Trophoblast cell (in vitro differentiated cells and primary cell): ENCODE data around the gene CCL7. TPM values are rescaled to one million over a fixed set of nuclear protein-coding genes. Genes with fewer than 3 reads are reported as not detected.
A peak's percentile ranks its signal among the peaks of the same experiment; 100 is the strongest.

Experiments used
- DNase-seq, 2 donors: peaks; one replicate each; pipeline ENCODE4 v3.0.0-alpha.2; 2016
- H2AFZ ChIP-seq: 2 replicates; pipeline ENCODE4 v1.6.1; 2013; ENCODE audit warnings: low read length, moderate library complexity, mild to moderate bottlenecking; ENCODE audit not compliant: insufficient read depth, poor library complexity
- H2AK5ac ChIP-seq: 2 replicates; pipeline ENCODE4 v1.6.1; 2013; ENCODE audit warnings: mild to moderate bottlenecking, low read length
- H2BK120ac ChIP-seq: 2 replicates; pipeline ENCODE4 v1.6.1; 2013; ENCODE audit warnings: low read length, mild to moderate bottlenecking, moderate library complexity; ENCODE audit not compliant: insufficient read depth, poor library complexity
- H2BK12ac ChIP-seq: 2 replicates; pipeline ENCODE4 v1.6.1; 2013; ENCODE audit warnings: mild to moderate bottlenecking, low read length, moderate library complexity
- H2BK5ac ChIP-seq: 2 replicates; pipeline ENCODE4 v1.6.1; 2013; ENCODE audit warnings: low read length, low read depth, moderate library complexity, mild to moderate bottlenecking; ENCODE audit not compliant: poor library complexity
- H3K14ac ChIP-seq: 2 replicates; pipeline ENCODE4 v1.6.1; 2013; ENCODE audit warnings: mild to moderate bottlenecking, low read length
- H3K18ac ChIP-seq: 2 replicates; pipeline ENCODE4 v1.6.1; 2013; ENCODE audit warnings: mild to moderate bottlenecking, low read length
- H3K23ac ChIP-seq: 2 replicates; pipeline ENCODE4 v1.6.1; 2013; ENCODE audit warnings: low read length
- H3K27ac ChIP-seq: 2 replicates; pipeline ENCODE4 v1.5.1; 2013; ENCODE audit warnings: low read depth, mild to moderate bottlenecking, inconsistent platforms, low read length, moderate library complexity
- H3K27me3 ChIP-seq: 2 replicates; pipeline ENCODE4 v1.6.1; 2013; ENCODE audit warnings: inconsistent platforms, mild to moderate bottlenecking, low read length, moderate library complexity; ENCODE audit not compliant: insufficient read depth
- H3K36me3 ChIP-seq, 2 experiments: 1 replicate in 1 of 2; 2 replicates in 1 of 2; pipeline ENCODE4 v1.6.1; 2013; ENCODE audit warnings: low read length in 2 of 2, mild to moderate bottlenecking in 2 of 2, moderate library complexity in 1 of 2; ENCODE audit not compliant: insufficient read depth in 2 of 2, control insufficient read depth in 1 of 2
- H3K4ac ChIP-seq: 2 replicates; pipeline ENCODE4 v1.6.1; 2013; ENCODE audit warnings: low read depth, mild to moderate bottlenecking, low read length, moderate library complexity
- H3K4me1 ChIP-seq, 2 experiments: 1 replicate in 1 of 2; 2 replicates in 1 of 2; pipeline ENCODE4 v1.6.1; 2013; ENCODE audit warnings: low read length in 2 of 2, mild to moderate bottlenecking in 2 of 2, moderate library complexity in 1 of 2; ENCODE audit not compliant: insufficient read depth in 2 of 2, control insufficient read depth in 1 of 2
- H3K4me2 ChIP-seq: 2 replicates; pipeline ENCODE4 v1.6.1; 2013; ENCODE audit warnings: inconsistent platforms, mild to moderate bottlenecking, low read length, moderate library complexity
- H3K4me3 ChIP-seq: 2 replicates; pipeline ENCODE4 v1.5.1; 2013; ENCODE audit warnings: mild to moderate bottlenecking, low read depth, low read length, inconsistent platforms
- H3K79me1 ChIP-seq: one replicate; pipeline ENCODE4 v1.6.1; 2013; ENCODE audit warnings: low read length
- H3K79me2 ChIP-seq: 2 replicates; pipeline ENCODE4 v1.6.1; 2013; ENCODE audit warnings: low read length, mild to moderate bottlenecking; ENCODE audit not compliant: control insufficient read depth, insufficient read depth, poor library complexity
- H3K9ac ChIP-seq: 2 replicates; pipeline ENCODE4 v1.6.1; 2013; ENCODE audit warnings: mild to moderate bottlenecking, low read length
- H3K9me3 ChIP-seq: 2 replicates; pipeline ENCODE4 v1.6.1; 2013; ENCODE audit warnings: low read depth, mild to moderate bottlenecking, control low read depth, inconsistent platforms, low read length; ENCODE audit not compliant: insufficient read depth
- H4K12ac ChIP-seq: 2 replicates; pipeline ENCODE4 v1.6.1; 2013; ENCODE audit warnings: low read depth, mild to moderate bottlenecking, low read length, moderate library complexity
- H4K8ac ChIP-seq: 2 replicates; pipeline ENCODE4 v1.6.1; 2013; ENCODE audit warnings: low read depth, mild to moderate bottlenecking, low read length, moderate library complexity
- H4K91ac ChIP-seq: one replicate; pipeline ENCODE4 v1.6.1; 2013; ENCODE audit warnings: low read depth, mild to moderate bottlenecking, low read length, moderate library complexity
- WGBS: extraction: QIAGEN DNeasy Blood & Tissue Kit; methylation state at CpG from one replicate; pipeline ENCODE4 v1.1.7; 2013; ENCODE audit warnings: missing lambda C conversion rate; ENCODE audit not compliant: insufficient read length, insufficient coverage; ENCODE audit errors: extremely low coverage; 5-methylcytosine and 5-hydroxymethylcytosine counted together
- polyA plus RNA-seq: library from polyadenylated mRNA; stranded (reverse); fragments of 200-250 nt; gene quantifications from 2 replicates; pipeline ENCODE4 v1.2.3, GENCODE V29; 2013

Gene CCL7
- not detected in 2 replicates for polyA plus RNA-seq

GRCh38 chr17:34269969-34270368 lies at the start of gene CCL7:
CCL7 (plus strand) TSS chr17:34270221; CDS start chr17:34270291, 70 bp downstream.
- no peak within 1 kb of the TSS for H3K14ac ChIP-seq
- H2AK5ac ChIP-seq, result no peak within 1 kb of the TSS
- no peaks in the 10 kb centered on the region for H3K79me2 ChIP-seq
- H3K9ac ChIP-seq, result no peak within 1 kb of the TSS
- H3K27ac ChIP-seq, result no peak within 1 kb of the TSS
- H3K4me3 ChIP-seq, result no peak within 1 kb of the TSS
- H3K36me3 ChIP-seq, result no peaks in the 10 kb centered on the region
- no peak within 1 kb of the TSS for H2AFZ ChIP-seq
- no peak for DNase-seq
- no peaks in the 10 kb centered on the region for H3K79me1 ChIP-seq
- no peak within 1 kb of the TSS for H3K18ac ChIP-seq
- H4K12ac ChIP-seq, result no peak within 1 kb of the TSS
- H4K91ac ChIP-seq, result no peak within 1 kb of the TSS
- H3K4me1 ChIP-seq, result no peaks in the 10 kb centered on the region
- no peaks in the 10 kb centered on the region for H3K27me3 ChIP-seq
- H3K9me3 ChIP-seq, result no peaks in the 10 kb centered on the region
- H4K8ac ChIP-seq, result no peak within 1 kb of the TSS
- H3K4ac ChIP-seq, result no peak within 1 kb of the TSS
- no peak within 1 kb of the TSS for H2BK12ac ChIP-seq
- no peak within 1 kb of the TSS for H3K4me2 ChIP-seq
- no peak within 1 kb of the TSS for H2BK120ac ChIP-seq
- WGBS, result no CpG with 5 or more reads among the region's 1 CpG
- H3K23ac ChIP-seq, result no peak within 1 kb of the TSS
- H2BK5ac ChIP-seq, result no peak within 1 kb of the TSS

DNA sequence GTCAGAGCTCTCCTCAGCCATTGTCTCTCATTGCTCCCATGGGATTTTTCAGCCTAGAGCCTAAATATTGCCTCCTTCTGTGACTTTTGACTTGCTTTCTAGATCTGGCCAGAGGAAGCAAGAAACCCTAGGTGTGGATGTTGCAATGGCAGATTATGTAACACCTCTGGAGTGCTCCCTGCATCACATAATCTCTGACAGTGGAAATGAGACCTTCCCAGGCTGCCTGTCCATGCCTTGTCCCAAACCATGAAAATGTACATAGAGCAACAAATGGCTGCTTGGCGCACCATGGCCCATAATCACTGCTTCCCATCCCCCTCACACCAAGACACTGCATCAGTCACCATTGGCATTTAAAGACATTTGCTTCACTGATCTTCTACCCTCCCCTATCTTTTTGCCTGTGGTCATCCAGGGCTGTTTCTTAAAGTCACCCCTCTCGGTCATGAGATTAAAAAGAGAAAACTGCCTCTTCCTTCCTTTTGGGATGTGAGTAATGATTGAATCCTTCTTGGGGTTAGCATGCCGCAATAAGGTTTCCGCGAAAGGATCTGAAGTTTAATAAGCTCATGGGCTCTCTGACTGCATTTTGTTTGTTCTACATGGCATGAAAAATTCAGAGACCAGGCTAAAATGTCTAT lies 49.1 kb upstream of the CCL7 start:
- Histone ChIP-seq H3K4me1 (no peaks in the 10 kb centered on the region), H2BK120ac (no peak overlapping the region), H3K18ac (no peak overlapping the region), H3K4ac (no peak overlapping the region), H3K79me2 (no peaks in the 10 kb centered on the region), H2BK5ac (no peak overlapping the region), H3K9me3 (no peaks in the 10 kb centered on the region), H2AFZ (no peak overlapping the region), H3K9ac (no peak overlapping the region), H3K4me2 (no peak overlapping the region), H3K14ac (no peak overlapping the region), H2AK5ac (no peak overlapping the region), H3K36me3 (no peaks in the 10 kb centered on the region), H2BK12ac (no peak overlapping the region), H3K4me3 (no peak overlapping the region), H3K79me1 (no peaks in the 10 kb centered on the region), H4K8ac (no peak overlapping the region), H3K23ac (no peak overlapping the region), H4K12ac (no peak overlapping the region), H4K91ac (no peak overlapping the region), H3K27me3 (no peaks in the 10 kb centered on the region), H3K27ac (no peak overlapping the region)
- DNase-seq, result peak in 1 of 2 donors; percentile 17
- no CpG with 5 or more reads among the region's 5 CpGs for WGBS

- no peaks in the 10 kb centered on the region for H3K27me3 ChIP-seq
- no peak overlapping the region for H2BK12ac ChIP-seq
- H4K12ac ChIP-seq, result no peak overlapping the region
- DNase-seq, result no peak
- H2AFZ ChIP-seq, result no peak overlapping the region
- no peak overlapping the region for H2AK5ac ChIP-seq
- H3K27ac ChIP-seq, result no peak overlapping the region
- H3K23ac ChIP-seq, result no peak overlapping the region
- H2BK5ac ChIP-seq, result no peak overlapping the region
- H4K91ac ChIP-seq, result no peak overlapping the region
- H3K18ac ChIP-seq, result no peak overlapping the region
- no peaks in the 10 kb centered on the region for H3K36me3 ChIP-seq
- H3K9me3 ChIP-seq, result no peaks in the 10 kb centered on the region
- H3K4me2 ChIP-seq, result no peak overlapping the region
- WGBS, result no CpG with 5 or more reads among the region's 4 CpGs
- no peak overlapping the region for H3K14ac ChIP-seq
- no peak overlapping the region for H3K4ac ChIP-seq
- no peak overlapping the region for H3K9ac ChIP-seq
- H3K79me1 ChIP-seq, result no peaks in the 10 kb centered on the region
- H4K8ac ChIP-seq, result no peak overlapping the region
- no peak overlapping the region for H2BK120ac ChIP-seq
- no peaks in the 10 kb centered on the region for H3K79me2 ChIP-seq
- H3K4me3 ChIP-seq, result no peak overlapping the region
- H3K4me1 ChIP-seq, result no peaks in the 10 kb centered on the region
Observed at GRCh38 chr17:34221411-34221810, 48.6 kb upstream of the CCL7 start.

- no peaks in the 10 kb centered on the region for H3K4me1 ChIP-seq
- no peaks in the 10 kb centered on the region for H3K27me3 ChIP-seq
- no peak overlapping the region for H3K23ac ChIP-seq
- H2BK12ac ChIP-seq, result no peak overlapping the region
- H2BK120ac ChIP-seq, result no peak overlapping the region
- H3K18ac ChIP-seq, result no peak overlapping the region
- H3K4ac ChIP-seq, result no peak overlapping the region
- H4K91ac ChIP-seq, result no peak overlapping the region
- H3K4me2 ChIP-seq, result no peak overlapping the region
- no peaks in the 10 kb centered on the region for H3K79me1 ChIP-seq
- H4K8ac ChIP-seq, result no peak overlapping the region
- H3K27ac ChIP-seq, result no peak overlapping the region
- no peak overlapping the region for H3K4me3 ChIP-seq
- WGBS, result no CpG with 5 or more reads among the region's 3 CpGs
- no peak for DNase-seq
- H3K9ac ChIP-seq, result no peak overlapping the region
- H3K79me2 ChIP-seq, result no peaks in the 10 kb centered on the region
- no peak overlapping the region for H3K14ac ChIP-seq
- H2AFZ ChIP-seq, result no peak overlapping the region
- H2AK5ac ChIP-seq, result no peak overlapping the region
- H3K9me3 ChIP-seq, result no peaks in the 10 kb centered on the region
- no peak overlapping the region for H4K12ac ChIP-seq
- H2BK5ac ChIP-seq, result no peak overlapping the region
- H3K36me3 ChIP-seq, result no peaks in the 10 kb centered on the region
Observed at GRCh38 chr17:34222722-34223497, 47.1 kb upstream of the CCL7 start.
